Erythroblast (primary cell): ENCODE results near the gene PFN2.

ENCODE experiments used
- GATA1 ChIP-seq: IDR thresholded peaks from 2 replicates; pipeline ENCODE4 v1.6.1; 2011; ENCODE audit warnings: low read depth, mild to moderate bottlenecking, control low read depth, low read length, moderate library complexity
- POLR2A ChIP-seq: IDR thresholded peaks from 2 replicates; pipeline ENCODE4 v1.6.1; 2011; ENCODE audit warnings: mild to moderate bottlenecking, low read length

- TF ChIP-seq POLR2A: no peak
- no peak for TF ChIP-seq GATA1
These were observed 6.7 kb upstream of the PFN2 start for GRCh38 chr3:149977386-149977785.
